Measurements from ENCODE around the gene AKR1D1. TPM values are rescaled to one million over a fixed set of nuclear protein-coding genes. Genes with fewer than 3 reads are reported as not detected.

Gene AKR1D1
- total RNA-seq, 4 donors from 2014 or later: not detected

- H3K27ac ChIP-seq: no peak overlapping the region
- no peak for TF ChIP-seq EP300 (IDR thresholded peaks at IDR 0.05)
- no peak for TF ChIP-seq CTCF (IDR thresholded peaks at IDR 0.05)
- TF ChIP-seq POLR2A (IDR thresholded peaks at IDR 0.05): no peak
- H3K9me3 ChIP-seq: peaks cover 0 to 14% (median 0%) of the 10 kb centered on the region in 4 donors
- H3K4me1 ChIP-seq: peaks cover 0 to 6% (median 0%) of the 10 kb centered on the region in 4 donors
- no peak overlapping the region for H3K4me3 ChIP-seq
- no peaks in the 10 kb centered on the region for H3K27me3 ChIP-seq
- H3K36me3 ChIP-seq: no peaks in the 10 kb centered on the region
- 46% methylated on average over 2 of the region's 2 CpGs for WGBS, 2 donors
- DNase-seq (ENCODE audit: low spot score in 2 of 2): no peak
These were observed 51.7 kb downstream of the AKR1D1 start for GRCh38 chr7:138127996-138128395.

- no peaks in the 10 kb centered on the region for H3K27me3 ChIP-seq
- H3K9me3 ChIP-seq: peaks cover 0 to 14% (median 0%) of the 10 kb centered on the region in 4 donors
- peaks cover 0 to under 1% (median 0%) of the 10 kb centered on the region in 4 donors for H3K4me1 ChIP-seq
- no peaks in the 10 kb centered on the region for H3K36me3 ChIP-seq
- no peak for TF ChIP-seq POLR2A (IDR thresholded peaks at IDR 0.05)
- TF ChIP-seq CTCF (IDR thresholded peaks at IDR 0.05): no peak
- TF ChIP-seq EP300 (IDR thresholded peaks at IDR 0.05): no peak
- H3K27ac ChIP-seq: no peak overlapping the region
- WGBS, 2 donors: 95 to 98% methylated on average over 3 of the region's 3 CpGs
- DNase-seq (ENCODE audit: low spot score in 2 of 2): no peak
- no peak overlapping the region for H3K4me3 ChIP-seq
These were observed 53.4 kb downstream of the AKR1D1 start for GRCh38 chr7:138129551-138130165.

- no peak for DNase-seq (ENCODE audit: low spot score in 2 of 2)
- 58 to 65% methylated on average over 2 of the region's 2 CpGs for WGBS, 2 donors
- H3K27ac ChIP-seq: no peak overlapping the region
- no peaks in the 10 kb centered on the region for H3K4me1 ChIP-seq
- no peaks in the 10 kb centered on the region for H3K9me3 ChIP-seq
- no peaks in the 10 kb centered on the region for H3K27me3 ChIP-seq
- TF ChIP-seq EP300 (IDR thresholded peaks at IDR 0.05) (no peak), POLR2A (IDR thresholded peaks at IDR 0.05) (no peak), CTCF (IDR thresholded peaks at IDR 0.05) (no peak)
- H3K36me3 ChIP-seq: no peaks in the 10 kb centered on the region
- no peak overlapping the region for H3K4me3 ChIP-seq
These were observed 61.3 kb downstream of the AKR1D1 start for GRCh38 chr7:138137423-138138171.

GRCh38 chr7:138138244-138138643, 62.0 kb downstream of the AKR1D1 start:
- WGBS, 2 donors: 40 to 75% methylated on average over 3 of the region's 3 CpGs
- Histone ChIP-seq H3K36me3 (no peaks in the 10 kb centered on the region), H3K9me3 (no peaks in the 10 kb centered on the region), H3K4me3 (no peak overlapping the region), H3K27ac (no peak overlapping the region), H3K27me3 (no peaks in the 10 kb centered on the region), H3K4me1 (no peaks in the 10 kb centered on the region)
- DNase-seq (ENCODE audit: low spot score in 2 of 2): no peak
- no peak for TF ChIP-seq EP300 (IDR thresholded peaks at IDR 0.05)
- no peak for TF ChIP-seq CTCF (IDR thresholded peaks at IDR 0.05)
- TF ChIP-seq POLR2A (IDR thresholded peaks at IDR 0.05): no peak

- Histone ChIP-seq H3K27me3 (no peaks in the 10 kb centered on the region), H3K4me3 (no peak overlapping the region), H3K9me3 (no peaks in the 10 kb centered on the region), H3K27ac (no peak overlapping the region), H3K36me3 (no peaks in the 10 kb centered on the region), H3K4me1 (no peaks in the 10 kb centered on the region)
- no peak for TF ChIP-seq EP300 (IDR thresholded peaks at IDR 0.05)
- no peak for TF ChIP-seq POLR2A (IDR thresholded peaks at IDR 0.05)
- no peak for TF ChIP-seq CTCF (IDR thresholded peaks at IDR 0.05)
- no peak for DNase-seq (ENCODE audit: low spot score in 2 of 2)
These were observed 66.4 kb downstream of the AKR1D1 start for GRCh38 chr7:138142583-138143201.
